DMS114 treated with DMSO at 0.1 percent for 48 hours (cell line): ENCODE results near the gene PICK1.

Experiments used
- DNase-seq: peaks from one replicate; lab custom pipeline; 2025; ENCODE audit not compliant: unreplicated experiment; lab: John Stamatoyannopoulos, UW

The PICK1 gene

DNA sequence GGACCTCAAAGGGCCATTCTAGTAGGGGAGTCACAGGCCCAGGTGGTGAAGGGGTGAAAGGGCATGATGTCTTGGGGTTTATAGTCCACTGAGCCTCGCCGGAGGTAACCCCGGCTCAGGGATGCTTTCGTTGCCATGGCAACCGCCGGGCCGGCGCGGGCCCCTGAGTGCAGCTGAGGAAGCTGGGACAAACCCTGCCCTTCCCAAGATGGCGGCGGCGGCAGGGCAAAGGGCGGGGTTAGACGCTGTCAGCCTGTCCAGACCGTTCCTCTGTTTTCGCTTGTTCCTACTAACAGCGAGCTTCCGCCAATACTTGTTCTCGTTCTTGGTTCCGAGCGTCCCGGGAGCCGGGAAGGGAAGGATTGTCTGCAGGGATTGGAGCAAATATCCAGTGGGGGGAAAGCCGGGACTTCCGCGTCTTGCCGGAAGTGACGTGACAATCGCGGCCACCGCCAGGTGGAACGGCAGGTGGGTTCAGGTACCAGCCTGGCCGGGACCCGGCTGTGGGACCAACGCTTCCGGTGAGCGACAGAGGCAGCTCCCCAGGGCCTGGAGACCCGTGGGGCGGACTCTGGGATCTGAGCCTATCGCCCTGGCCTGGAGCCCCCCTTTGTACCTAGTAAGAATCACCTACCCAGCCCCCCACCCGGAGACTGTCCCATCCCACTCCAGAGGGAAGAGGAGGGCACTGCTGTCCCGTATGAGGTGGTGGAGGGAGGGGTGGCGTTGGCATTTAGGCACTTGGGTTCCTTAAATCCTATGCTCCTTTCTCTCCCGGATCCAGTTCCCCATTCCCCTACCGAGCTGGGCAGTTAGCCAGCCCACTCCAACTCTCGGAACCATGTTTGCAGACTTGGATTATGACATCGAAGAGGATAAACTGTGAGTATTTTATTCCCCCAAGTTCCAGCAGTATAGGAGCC, at the start of gene PICK1:
TSS of gene PICK1 (plus strand) at position 436 of the 923 bp plus-strand sequence. CDS start at position 842, 406 bp downstream.
- peak; percentile 93 for DNase-seq

DNA sequence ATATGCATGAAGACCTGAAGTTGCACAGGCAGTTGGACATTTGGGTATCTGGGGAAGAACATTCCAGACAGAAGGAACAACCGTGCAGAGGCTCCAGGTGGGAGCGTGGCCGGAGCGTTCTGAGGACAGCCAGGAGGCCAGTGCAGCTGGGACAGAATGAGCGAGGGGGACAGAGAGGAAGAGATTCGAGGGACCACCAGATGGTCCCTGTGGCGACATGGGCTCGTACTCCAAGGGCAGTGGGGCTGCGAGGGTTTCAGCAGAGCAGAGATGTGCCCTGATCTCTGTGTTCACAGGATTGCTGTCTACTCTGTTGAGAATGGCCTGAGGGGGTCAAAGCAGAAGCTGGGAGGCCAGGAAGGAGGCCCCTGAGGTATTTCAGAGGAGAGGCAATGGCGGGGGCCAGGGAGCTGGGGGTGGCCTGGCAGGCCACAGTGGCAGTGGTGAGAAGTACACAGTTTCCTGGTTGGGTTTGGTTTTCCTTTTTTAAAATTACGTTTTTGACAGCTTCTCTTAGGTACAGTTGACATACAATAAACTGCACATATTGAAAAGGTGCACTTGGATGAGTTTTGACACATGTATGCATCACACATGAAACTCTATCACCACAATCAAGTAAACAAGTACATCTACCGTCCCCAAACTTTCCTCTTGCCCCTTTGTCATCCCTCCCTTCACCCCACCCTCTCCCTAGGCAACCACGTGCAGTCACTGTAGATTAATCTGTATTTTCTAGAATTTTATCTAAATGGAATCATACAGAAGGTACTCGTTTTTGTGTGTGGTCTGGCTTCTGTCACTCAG, 48.0 kb upstream of the PICK1 start:
- no peak for DNase-seq

DNA sequence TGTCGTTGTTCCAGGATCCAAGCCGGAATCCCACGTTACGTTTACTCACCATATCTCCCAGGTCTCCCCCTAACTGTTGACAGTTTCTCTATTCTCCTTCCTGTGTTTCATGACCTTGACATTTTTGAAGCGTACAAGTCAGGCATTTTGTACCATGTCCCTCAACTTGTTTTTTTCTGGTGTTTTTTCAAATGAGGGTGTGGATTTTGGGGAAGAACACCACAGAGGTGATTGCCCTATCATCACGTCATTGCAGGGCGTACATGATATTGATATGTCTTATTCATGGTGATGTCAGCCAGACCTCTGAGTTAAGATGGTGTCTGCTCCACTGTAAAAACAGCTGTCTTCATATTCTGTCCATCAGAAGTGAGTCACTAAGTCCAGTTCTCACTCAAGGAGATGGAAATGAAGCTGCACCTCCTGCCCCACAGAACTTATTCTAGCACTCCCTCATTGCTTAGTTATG, 44.6 kb upstream of the PICK1 start:
- no peak for DNase-seq

DNA sequence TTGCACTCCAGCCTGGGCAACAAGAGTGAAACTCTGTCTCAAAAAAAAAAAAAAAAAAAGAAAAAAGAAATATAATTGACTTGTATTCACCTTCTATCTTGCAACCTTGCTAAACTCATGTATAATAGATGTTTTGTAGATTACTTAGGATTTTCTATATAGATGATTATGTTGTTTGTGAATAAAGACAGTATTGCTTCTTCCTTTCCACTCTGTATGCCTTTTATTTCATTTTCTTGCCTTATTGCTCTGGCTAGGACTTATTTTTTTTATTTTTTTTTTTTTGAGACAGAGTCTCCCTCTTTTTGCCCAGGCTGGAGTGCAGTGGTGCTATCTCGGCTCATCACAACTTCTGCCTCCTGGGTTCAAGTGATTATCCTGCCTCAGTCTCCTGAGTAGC, 43.1 kb upstream of the PICK1 start:
- no peak for DNase-seq

DNA sequence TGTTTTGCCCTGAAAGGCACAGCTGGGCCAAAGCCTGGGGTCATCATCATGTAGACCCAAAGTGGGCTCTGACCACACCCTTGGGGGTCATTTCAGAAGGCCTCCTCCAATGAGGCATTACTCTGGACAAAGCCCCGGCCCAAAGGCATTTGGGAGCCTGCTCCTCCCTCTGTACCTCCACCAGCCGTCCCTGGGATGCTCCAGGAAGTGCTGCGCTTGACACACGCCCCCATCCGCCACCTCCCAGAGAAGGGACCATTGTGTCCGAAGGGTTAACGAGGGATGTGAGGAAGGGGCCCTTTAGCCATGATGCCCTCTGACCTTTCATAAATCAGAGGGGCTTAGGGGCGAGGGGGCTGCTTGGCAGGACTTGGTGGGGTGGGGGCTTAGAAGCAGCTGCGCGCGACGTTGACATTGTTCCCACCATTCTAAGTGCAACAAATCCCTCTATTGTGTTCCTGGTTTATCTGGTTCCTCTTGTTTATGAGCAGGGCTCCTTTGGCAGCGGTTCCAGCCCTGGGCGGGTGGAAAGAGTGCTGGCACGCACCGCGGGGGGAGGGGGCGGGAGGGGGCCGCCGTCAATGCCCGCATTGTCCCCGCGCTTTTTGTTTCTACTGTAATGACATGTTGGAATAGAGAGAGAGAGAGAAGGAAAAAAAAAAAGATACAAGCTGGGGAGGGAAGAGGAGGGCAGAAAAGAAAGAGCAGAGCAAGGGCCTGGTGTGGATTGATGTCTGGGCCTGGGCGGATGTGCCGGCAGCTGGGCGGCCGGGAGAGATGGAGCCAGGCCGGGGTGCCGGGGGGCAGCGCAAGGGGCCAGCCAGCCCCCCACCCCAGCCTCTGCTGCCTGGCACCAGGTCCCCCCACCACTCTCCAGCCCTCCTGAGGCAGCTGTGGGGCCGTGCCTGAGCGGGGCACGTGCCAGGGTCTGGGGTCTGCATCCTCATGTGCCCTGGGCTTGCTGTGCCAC, 40.7 kb upstream of the PICK1 start:
- no peak for DNase-seq

DNA sequence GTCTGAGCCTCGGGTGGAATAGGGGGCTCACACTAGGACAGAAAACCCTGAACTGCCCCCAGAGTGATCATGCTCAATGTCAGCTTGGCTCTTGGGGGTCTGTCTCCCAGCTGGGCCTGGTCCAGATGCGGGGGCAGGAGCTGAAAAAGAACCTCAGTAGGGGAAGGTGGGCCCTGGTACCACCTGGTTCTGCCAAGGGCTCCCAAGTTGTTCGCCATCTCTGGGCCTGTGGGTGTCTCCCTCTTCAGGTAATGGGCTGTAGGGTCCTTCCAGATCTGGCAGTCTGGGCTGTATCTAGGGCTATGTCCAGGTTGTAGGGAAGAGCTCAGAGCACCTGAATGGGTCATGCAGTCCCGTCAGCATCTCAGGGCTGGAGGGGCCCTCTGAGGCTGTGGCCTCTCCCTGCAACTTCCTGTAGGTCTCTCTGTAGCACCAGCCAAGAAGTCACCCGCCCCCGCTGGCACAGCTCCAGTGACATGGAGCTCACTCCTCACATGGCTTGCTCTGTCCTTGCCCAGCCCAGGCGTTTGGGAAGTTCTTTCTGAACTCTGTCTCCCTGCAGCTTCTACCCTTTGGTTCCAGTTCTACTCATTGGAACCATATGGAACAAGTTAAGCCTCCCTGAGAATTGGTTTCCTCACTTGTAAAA, 39.8 kb upstream of the PICK1 start:
- no peak for DNase-seq

DNA sequence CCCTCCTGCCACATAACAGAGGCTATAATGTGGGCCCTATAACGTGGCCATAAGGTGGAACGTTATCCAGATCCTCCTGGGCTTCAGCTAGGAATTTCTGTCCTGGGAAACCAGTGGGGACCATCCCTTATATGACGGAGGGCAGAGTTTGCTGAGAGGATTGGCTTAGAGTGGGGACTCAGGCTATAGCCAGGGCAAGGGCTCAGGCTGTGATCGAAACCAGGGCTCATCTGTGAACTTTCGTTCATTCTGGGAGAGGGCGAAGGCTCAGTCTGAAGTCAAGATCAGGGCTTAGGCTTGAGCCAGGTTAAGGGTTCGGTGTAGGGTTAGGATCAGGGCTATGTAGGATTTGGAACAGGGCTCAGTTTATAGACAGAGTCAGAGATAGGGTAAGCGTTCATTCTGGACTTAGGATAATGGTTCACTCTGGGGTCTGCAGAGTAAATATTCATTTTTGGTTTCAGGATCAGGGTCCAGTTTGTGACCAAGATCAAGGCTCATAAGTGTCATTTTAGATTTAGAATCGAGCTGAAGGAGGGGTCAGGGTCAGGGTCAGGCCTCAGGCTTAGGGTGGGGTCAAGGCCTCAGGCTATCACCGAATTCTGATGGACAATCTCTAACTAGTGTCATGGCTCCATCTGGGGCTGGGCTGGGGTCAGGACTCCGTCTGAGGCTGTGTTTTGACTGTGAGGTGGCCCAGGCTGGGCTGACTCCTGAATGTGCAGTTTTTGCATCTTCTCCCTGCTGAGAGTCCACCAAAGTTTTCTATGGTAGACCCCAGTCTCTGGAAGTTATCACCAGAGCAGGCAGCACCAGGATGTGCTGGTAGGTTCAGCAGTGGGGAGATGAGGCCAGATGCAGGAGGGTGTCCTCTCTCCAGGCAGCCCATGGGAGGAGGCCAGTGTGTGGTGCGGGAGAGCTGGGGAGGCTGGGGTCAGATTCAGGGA, 39.0 kb upstream of the PICK1 start:
- DNase-seq, result no peak

DNA sequence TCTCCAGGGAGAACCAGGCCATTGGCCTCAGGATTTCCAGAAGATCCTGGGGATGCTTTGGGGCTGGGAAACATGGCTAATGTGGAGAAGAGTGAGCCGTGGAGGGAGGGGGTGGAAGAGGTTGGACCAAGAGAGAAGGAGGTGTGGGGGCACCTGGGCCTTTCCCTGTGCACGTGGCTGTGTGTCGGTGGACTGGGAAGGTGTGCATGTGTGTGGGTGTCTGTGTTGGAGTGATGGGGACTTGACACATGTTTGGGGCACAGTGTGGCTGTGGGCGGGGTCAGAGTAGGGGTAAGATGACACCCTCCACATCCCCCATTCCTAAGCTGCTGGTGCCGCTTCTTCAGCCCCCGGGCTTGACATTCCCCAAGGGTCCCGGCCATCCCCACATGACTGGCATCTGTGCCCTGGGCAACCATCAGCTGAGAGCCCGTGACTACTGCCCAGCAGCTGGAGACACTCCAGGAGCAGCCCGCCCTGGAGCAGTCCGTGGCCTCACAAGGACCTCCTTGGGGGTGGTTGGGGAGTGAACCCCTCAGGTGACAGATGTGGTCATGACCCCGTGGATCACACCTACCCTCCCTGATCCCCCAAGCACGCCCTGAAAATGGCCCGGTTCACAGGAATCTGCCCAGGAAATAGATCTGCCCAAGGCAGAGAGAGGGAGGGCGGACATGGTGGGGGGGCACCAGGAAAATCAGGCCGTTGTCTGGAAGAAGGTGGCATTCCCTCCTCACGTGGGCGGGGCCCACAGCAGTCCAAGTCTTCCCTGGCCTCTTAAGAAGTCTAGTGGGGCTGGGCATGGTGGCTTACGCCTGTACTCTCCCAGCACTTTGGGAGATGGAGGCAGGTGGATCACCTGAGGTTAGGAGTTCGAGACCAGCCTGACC, 38.0 kb upstream of the PICK1 start:
- no peak for DNase-seq

DNA sequence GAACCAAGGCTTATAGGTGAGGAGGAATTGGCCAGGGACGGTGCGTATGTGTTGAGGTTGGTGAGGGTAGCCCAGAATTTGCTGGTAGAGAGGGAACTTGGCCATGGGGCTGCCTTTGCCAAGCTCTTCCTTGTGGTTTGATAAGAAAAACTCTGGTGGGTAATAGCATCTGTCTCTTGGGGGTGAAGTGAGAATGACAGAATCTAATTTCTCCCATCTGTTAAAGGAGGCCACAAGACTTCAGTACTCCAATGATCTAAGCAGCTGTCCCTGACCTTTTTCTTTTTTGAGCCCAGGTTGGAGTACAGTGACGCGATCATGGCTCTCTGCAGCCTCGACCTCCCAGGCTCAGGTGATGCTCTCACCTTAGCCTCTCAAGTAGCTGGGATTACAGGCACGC, 36.0 kb upstream of the PICK1 start:
- DNase-seq, result no peak

DNA sequence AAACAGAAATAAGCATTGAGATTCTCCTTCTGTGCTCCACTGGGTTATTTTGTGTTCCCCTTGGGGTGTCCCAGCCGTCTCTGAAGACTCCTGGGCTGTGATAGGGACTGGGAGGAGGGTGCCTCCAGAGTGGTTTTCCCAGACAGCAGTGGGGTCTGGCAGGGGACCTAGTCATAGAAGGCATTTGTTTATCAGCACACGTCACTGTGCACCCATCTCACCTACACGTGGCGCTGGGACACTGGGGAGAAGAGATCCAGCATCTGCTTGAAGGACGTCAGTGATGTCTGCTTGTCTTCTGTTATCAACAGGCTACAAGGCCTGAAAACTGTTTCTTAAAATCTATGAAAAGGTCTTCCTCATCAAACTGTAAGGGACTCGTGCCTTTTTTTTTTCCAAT, 34.2 kb upstream of the PICK1 start:
- no peak for DNase-seq

DNA sequence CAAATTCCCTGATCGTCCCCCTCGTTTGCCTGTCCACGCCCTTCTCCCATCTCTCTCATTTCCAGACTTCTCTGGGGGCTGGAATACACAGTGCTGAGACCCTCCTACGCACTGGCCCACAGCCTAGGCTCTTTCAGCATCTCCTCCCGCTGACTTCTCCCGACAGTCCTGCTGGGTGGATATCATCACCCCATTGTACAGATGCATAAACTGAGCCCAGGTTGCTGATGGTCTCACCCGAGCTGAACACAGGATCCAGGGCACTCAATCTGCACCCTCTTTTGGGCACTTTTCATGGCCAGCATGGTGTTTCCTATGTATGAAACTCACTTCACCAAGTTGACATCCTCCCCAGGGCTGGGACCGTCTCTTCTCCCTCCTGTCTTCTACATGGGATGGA, 31.7 kb upstream of the PICK1 start:
- DNase-seq, result no peak

DNA sequence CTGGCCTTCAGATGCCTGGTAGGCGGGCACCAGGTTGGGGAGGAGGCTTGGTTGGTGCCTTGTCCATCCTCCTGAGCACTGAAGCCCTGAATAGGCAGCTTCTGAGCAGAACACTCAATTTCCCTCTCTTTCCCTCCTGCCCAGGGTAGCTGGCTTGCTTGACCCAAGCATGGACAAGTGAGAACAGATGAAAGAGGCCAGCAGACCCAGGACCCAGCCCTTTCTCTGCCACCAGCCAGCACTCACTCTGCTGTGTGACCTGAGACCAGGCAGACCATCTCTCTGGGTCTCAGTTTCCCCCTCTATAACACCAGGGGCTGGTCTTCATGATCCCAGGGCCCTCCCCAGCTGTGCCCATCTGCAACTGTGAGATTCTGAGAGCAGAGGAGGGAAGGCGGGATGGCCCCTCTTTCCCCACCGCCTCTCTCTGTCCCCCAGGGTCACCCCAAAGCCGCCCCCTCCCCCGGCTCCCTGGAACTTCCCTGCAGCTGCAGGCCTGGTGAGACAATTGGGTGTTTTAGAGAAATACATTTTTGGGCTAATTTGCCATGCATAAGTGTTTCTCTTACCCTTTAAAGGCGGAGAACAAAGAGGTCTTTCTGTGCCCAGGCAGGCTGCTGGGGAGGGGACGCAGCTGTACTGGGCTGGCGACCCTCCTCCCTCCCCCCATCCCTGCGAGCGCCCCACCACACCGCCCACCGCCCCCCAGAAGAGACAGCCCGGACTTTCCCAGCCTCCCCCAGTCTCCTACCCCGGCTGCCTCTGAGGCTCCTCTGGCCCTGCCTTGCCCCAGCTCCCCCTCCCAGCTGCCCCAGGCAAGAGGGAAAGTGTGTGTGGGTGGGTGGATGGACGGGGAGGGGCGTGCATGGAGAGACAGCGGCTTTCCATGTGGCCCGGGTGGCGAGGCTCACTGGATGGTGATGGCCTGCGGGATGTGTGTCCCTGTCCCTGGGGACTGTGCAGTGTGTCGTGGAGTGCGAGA, 30.8 kb upstream of the PICK1 start:
- no peak for DNase-seq

DNA sequence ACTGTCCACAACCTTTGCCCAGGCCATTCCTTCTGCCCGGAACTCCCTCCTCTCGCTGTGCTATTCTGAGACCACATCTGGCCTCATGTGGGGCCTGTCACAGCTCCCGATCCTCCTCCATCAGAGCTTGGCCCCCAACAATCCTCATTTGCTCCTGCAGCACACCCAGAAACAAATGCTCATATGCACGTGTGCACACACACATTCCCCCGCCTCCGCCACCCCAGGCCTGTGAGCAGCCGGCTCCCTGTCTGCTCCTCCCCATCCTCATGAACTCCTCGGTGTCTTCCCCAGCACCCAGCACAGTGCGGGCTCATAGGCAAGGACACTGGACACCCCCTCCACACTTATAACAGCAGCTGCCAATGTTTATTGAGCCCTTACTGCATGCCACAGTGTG, 29.7 kb upstream of the PICK1 start:
- no peak for DNase-seq

DNA sequence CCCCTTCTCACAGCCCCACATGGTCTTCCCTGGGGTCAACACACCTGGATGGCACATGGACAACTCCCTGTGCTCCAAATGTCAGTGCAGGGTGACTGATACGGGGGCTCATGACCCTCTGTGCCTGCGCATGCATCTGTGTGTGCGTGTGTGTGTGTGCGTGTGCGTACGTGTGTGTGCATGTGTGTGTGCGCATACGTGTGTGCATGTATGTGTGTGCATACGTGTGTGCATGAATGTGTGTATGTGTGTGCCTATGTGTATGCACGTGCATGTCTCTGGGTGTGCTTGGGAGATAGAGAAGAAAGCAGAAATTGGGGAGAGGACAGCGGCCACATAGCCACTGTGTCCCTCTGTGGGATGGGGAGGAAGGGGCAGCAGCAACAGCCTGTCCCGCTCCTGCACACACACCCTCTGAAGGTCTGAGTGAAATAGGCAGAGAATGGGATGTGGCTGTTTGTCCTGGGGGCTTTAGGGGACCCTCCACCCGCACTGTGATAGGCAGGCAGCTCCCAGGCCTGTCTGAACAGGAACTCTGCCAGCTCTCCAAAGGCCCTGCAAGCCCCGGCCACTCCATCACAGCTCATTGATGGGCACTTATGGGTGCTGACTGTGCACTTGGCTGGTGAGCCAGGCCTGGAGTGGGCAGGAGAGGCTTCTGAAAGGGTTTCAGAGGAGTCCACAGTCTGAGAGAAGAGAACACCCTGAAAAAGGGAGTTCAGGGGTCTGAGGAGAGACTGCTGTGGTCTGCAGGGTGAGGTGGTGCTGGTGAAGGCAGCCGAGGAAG, 28.7 kb upstream of the PICK1 start:
- DNase-seq, result no peak

DNA sequence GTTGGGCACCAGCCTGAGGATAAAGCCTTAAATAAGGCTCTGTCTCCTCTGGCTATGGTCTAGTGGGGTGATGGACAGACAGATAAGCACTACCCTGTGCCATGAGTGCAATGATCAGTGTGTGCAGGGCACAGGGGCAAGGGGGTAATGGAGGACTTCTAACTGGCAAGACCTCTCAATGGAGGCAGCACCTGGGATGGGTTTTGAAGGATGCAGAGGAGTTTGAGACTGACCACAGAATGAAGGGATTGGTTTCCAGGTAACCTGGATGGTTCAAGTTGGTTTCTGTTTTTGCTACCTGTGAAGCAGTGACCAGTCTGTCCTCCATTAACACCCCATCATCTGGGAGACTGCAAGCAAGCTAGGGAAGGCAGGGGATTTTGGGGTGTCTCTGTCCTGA, 27.8 kb upstream of the PICK1 start:
- no peak for DNase-seq

DNA sequence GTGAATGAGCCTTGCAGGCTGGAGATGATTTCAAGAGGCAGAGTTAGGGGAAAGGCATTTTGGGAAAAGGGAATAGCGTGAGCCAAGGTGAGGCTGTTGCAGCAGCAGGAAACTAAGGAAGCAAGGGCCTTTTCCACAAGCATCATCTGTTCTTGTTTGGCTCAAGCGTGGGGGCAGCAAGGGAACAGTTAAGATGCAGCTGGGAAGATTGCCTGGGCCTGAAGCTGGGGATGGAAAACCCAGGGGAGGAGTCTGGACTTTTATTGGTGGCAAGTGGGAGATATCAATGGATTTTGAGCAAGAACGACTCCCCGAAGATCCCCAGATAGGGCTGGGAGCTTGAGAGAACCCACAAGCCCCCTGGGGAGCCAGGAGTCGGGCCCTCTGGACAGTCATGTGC, 27.3 kb upstream of the PICK1 start:
- no peak for DNase-seq
